RWPE1 (cell line): ENCODE measurements around the gene NEUROD4.

ENCODE experiments used
- CTCF ChIA-PET: fragments of 350-600 bp; sonication (Branson Sonifier 250); formaldehyde crosslinking; extraction: SDS; loops from one replicate; lab custom pipeline; 2021; lab: Yijun Ruan, JAX
- POLR2A ChIA-PET: fragments of 400-600 bp; formaldehyde crosslinking; extraction: SDS; loops from one replicate; lab custom pipeline; 2020; ENCODE audit warnings: antibody characterized with exemption; ENCODE audit not compliant: low non-redundant PET; lab: Yijun Ruan, JAX
- DNase-seq: peaks from one replicate; pipeline ENCODE4 v3.0.0; 2012; ENCODE audit warnings: low spot score
- H3K27ac ChIP-seq: fragments of 450-650 bp; 2 replicates; pipeline ENCODE4 v1.5.1; 2017
- TF ChIP-seq, protein P1 (sequence below): fragments of 450-650 bp; conservative IDR thresholded peaks from 2 replicates; pipeline ENCODE4 v1.5.1; 2017; ENCODE audit warnings: low read depth, mild to moderate bottlenecking

NEUROD4 gene, protein sequence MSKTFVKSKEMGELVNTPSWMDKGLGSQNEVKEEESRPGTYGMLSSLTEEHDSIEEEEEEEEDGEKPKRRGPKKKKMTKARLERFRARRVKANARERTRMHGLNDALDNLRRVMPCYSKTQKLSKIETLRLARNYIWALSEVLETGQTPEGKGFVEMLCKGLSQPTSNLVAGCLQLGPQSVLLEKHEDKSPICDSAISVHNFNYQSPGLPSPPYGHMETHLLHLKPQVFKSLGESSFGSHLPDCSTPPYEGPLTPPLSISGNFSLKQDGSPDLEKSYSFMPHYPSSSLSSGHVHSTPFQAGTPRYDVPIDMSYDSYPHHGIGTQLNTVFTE

DNA sequence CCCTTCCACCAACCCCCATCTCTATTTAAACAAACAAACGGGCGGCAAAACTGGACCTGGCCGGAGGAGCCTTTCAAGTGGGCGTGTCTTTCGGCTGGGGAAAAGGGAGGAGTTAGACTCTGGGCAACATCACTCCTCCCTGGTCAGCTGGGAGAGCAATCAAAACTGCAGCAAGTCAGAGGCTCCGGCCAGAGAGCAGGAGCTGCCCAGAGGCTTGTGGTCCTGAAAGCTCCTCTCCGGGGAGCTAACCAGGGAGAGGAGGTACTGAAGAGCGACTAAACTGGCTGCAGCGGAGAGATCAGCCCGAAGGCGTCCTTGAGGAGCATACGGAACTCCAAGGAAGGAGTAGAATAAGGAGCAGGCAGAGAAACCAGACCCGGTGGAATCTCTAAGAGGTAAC is at the start of gene NEUROD4:
TSS of gene NEUROD4 (plus strand) at position 191 of the 400 bp plus-strand sequence. CDS start 6,466 bp downstream, outside the sequence.
- CTCF ChIA-PET: no interaction called here
- POLR2A ChIA-PET: no interaction called here
- no peak within 1 kb of the TSS for H3K27ac ChIP-seq
- TF ChIP-seq, protein P1, sequence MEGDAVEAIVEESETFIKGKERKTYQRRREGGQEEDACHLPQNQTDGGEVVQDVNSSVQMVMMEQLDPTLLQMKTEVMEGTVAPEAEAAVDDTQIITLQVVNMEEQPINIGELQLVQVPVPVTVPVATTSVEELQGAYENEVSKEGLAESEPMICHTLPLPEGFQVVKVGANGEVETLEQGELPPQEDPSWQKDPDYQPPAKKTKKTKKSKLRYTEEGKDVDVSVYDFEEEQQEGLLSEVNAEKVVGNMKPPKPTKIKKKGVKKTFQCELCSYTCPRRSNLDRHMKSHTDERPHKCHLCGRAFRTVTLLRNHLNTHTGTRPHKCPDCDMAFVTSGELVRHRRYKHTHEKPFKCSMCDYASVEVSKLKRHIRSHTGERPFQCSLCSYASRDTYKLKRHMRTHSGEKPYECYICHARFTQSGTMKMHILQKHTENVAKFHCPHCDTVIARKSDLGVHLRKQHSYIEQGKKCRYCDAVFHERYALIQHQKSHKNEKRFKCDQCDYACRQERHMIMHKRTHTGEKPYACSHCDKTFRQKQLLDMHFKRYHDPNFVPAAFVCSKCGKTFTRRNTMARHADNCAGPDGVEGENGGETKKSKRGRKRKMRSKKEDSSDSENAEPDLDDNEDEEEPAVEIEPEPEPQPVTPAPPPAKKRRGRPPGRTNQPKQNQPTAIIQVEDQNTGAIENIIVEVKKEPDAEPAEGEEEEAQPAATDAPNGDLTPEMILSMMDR: no peak
- DNase-seq: peak; percentile 49

DNA sequence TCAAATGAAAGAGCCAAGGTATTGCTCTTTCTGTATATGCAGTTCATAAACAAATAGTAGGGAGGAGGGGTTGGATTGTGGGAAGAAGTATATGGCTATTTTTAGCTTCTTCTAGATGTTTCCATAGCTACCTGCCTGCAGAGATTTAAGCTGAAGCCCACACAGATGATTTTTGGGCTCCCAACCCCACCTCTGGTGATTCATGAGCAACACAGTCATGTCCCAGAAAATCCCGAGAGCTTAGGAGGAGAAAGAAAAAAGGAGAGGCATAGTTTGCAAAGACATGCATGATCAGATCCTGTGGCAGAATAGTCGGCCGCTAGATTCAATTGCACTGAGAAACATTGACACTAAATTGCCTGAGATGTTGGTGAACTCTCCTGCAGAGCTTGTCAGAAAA is 49.0 kb upstream of the NEUROD4 start:
- POLR2A ChIA-PET: no interaction called here
- no peak overlapping the region for H3K27ac ChIP-seq
- TF ChIP-seq, protein P1: no peak
- CTCF ChIA-PET: interaction anchor here (1.1 kb wide), 1 partner anchor 23 kb away, joined by 5 read pairs; no protein-coding TSS in a partner anchor
- DNase-seq: no peak

- TF ChIP-seq, protein P1: no peak
- ChIA-PET POLR2A (no interaction called here), CTCF (no interaction called here)
- DNase-seq: no peak
- no peak overlapping the region for H3K27ac ChIP-seq
Observed at GRCh38 chr12:54973556-54973955, 46.2 kb upstream of the NEUROD4 start.

GRCh38 chr12:54974279-54974678 is 45.5 kb upstream of the NEUROD4 start:
- H3K27ac ChIP-seq: no peak overlapping the region
- TF ChIP-seq, protein P1: no peak
- DNase-seq: no peak
- ChIA-PET POLR2A (no interaction called here), CTCF (interaction anchor here (0.9 kb wide), 1 partner anchor 19 kb away, joined by 4 read pairs; no protein-coding TSS in a partner anchor)

DNA sequence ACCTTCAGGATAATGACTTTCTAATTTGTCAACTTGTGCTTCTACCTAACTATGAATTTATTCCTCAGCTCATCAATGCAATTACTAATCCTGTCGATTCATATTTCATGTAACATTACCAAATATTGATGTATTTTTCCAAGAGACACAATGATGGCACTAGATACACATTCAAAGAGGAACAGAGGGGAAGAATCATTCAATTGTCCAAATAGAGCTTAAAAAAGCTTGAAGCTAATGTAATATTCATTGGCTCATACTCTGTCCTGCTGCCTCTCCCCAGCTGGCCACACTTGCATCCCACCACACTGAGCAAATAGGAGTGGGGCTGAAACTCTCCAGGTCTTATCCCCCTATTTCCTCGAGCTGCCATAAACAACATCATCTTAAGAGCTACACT is 44.5 kb upstream of the NEUROD4 start:
- POLR2A ChIA-PET: no interaction called here
- no peak for DNase-seq
- CTCF ChIA-PET: interaction anchor here (0.7 to 1.3 kb wide), 2 partner anchors 93 to 215 kb away, joined by 3 to 4 read pairs; no protein-coding TSS in a partner anchor
- TF ChIP-seq, protein P1: no peak
- no peak overlapping the region for H3K27ac ChIP-seq

- ChIA-PET CTCF (interaction anchor here (0.7 to 1.3 kb wide), 3 partner anchors 10 to 275 kb away, joined by 3 read pairs; no protein-coding TSS in a partner anchor), POLR2A (no interaction called here)
- TF ChIP-seq, protein P1: no peak
- no peak for DNase-seq
- no peak overlapping the region for H3K27ac ChIP-seq
Observed at GRCh38 chr12:54975875-54976274, 43.9 kb upstream of the NEUROD4 start.
